Brain microvascular endothelial cell (primary cell): ENCODE measurements around the gene REN.

ENCODE experiments used
- DNase-seq: peaks from one replicate; pipeline ENCODE4 v3.0.0-alpha.2; 2020
- H3K27ac ChIP-seq: fragments of 250-450 bp; sonication (Bioruptor Pico); 2 replicates; pipeline ENCODE4 v1.5.1; 2020; ENCODE audit warnings: mild to moderate bottlenecking, moderate library complexity
- H3K27me3 ChIP-seq: fragments of 250-450 bp; sonication (Bioruptor Pico); replicated peaks from 2 replicates; pipeline ENCODE4 v1.5.1; 2020; ENCODE audit warnings: mild to moderate bottlenecking
- H3K36me3 ChIP-seq: fragments of 250-450 bp; sonication (Bioruptor Pico); replicated peaks from 2 replicates; pipeline ENCODE4 v1.5.1; 2020; ENCODE audit warnings: mild to moderate bottlenecking
- H3K4me3 ChIP-seq: 2 replicates; pipeline ENCODE4 v1.5.1; 2011; ENCODE audit warnings: low read depth, mild to moderate bottlenecking, control low read depth, low read length, moderate library complexity
- in situ Hi-C: cut with HindIII; loops from 2 replicates; pipeline ENCODE4 v1.10.0; 2017; ENCODE audit warnings: low sequenced_read_pairs, low pct_ligation_motif_present
- TF ChIP-seq, protein P1 (sequence below): IDR thresholded peaks from 2 replicates; pipeline ENCODE4 v1.5.1; 2011; ENCODE audit warnings: low read depth, mild to moderate bottlenecking, moderate library complexity, low read length, control low read depth, inconsistent platforms; ENCODE audit errors: missing control alignments

The REN gene

DNA sequence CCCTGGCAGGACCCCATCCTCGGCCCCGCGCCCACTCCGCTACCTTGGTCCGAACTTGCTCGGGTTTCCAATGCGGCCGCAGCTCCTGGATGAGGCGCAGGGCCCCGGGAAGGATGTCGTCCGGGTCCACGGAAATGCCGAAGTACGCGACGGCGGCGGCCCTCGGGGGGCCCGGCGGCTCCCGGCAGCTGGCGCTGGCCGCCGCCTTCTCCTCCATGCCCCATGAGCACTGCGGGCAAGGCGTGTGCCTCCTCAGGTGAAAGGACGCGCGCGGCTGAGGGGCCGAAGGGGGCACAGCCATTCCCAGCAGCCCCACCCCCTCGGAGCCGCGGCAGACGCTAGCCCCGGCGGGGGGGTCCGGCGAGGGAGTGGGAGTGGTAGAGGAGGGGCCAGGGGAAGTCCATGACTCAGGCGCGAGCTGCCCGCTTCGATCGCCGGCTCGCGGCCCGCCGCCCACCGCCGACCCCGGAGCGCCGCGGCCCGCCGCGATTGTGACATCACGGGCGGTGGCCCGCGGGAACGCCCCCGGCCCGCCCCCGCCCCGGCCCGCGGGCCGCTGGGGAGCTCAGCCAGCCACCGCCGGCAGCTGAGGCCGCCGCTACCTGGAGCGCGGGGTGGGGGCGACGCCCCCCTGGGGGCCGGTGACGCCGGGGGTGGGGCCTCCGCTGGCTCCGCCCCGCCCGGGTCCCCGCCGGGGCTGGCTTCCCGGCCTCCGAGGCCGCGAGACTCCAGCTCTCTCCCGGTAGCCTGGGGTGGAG, 14.4 kb downstream of the REN start, which contains the start of gene ETNK2:
Gene ETNK2 (minus strand): TSS at position 493 of the 758 bp plus-strand sequence. CDS start 192 bp downstream, at position 301.
- Histone ChIP-seq H3K27ac (no peak within 1 kb of the TSS), H3K27me3 (no peaks in the 10 kb centered on the region), H3K36me3 (no peaks in the 10 kb centered on the region), H3K4me3 (peak within 1 kb of the TSS; percentile 59)
- DNase-seq: no peak
- TF ChIP-seq, protein P1, sequence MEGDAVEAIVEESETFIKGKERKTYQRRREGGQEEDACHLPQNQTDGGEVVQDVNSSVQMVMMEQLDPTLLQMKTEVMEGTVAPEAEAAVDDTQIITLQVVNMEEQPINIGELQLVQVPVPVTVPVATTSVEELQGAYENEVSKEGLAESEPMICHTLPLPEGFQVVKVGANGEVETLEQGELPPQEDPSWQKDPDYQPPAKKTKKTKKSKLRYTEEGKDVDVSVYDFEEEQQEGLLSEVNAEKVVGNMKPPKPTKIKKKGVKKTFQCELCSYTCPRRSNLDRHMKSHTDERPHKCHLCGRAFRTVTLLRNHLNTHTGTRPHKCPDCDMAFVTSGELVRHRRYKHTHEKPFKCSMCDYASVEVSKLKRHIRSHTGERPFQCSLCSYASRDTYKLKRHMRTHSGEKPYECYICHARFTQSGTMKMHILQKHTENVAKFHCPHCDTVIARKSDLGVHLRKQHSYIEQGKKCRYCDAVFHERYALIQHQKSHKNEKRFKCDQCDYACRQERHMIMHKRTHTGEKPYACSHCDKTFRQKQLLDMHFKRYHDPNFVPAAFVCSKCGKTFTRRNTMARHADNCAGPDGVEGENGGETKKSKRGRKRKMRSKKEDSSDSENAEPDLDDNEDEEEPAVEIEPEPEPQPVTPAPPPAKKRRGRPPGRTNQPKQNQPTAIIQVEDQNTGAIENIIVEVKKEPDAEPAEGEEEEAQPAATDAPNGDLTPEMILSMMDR: no peak
- in situ Hi-C loops: loop anchor here (25.0 kb wide), 1 partner anchor 211 kb away; the partner anchor contains the start of gene PLEKHA6

- in situ Hi-C loops: loop anchor here (25.0 kb wide), 1 partner anchor 211 kb away; the partner anchor contains the start of gene PLEKHA6
- DNase-seq: no peak
- H3K36me3 ChIP-seq: no peaks in the 10 kb centered on the region
- TF ChIP-seq, protein P1: no peak
- peak overlapping the region; percentile 59 for H3K4me3 ChIP-seq
- H3K27me3 ChIP-seq: no peaks in the 10 kb centered on the region
- H3K27ac ChIP-seq: no peak overlapping the region
Observed at GRCh38 chr1:204150702-204151551, 15.2 kb downstream of the REN start.

GRCh38 chr1:204149635-204150565, 16.2 kb downstream of the REN start:
- in situ Hi-C loops: loop anchor here (25.0 kb wide), 2 partner anchors 212 to 288 kb away; partner anchors contain the start of genes PLEKHA6 and SNRPE
- TF ChIP-seq, protein P1: no peak
- no peak for DNase-seq
- Histone ChIP-seq H3K4me3 (no peak overlapping the region), H3K36me3 (no peaks in the 10 kb centered on the region), H3K27ac (no peak overlapping the region), H3K27me3 (no peaks in the 10 kb centered on the region)

DNA sequence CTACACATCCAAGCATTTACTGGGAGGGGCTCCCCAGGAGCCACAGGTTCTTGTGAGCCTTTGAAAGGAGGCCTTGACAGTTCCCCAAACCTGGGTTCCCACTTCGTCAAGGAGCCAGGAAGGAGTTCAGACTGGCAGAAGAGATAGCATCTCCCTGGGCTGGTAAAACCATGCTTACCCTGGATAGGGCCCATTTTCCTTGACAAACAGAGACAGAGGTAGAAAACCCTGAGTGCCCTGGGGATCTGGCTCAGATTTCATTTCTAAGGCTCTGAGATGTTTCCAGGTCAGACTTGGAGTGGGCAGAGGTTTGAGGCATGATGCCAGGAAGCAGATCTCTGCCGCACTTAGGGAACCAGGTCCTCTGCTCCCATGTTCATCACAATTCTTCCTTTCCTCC, 17.0 kb downstream of the REN start:
- TF ChIP-seq, protein P1: no peak
- in situ Hi-C loops: loop anchor here (25.0 kb wide), 1 partner anchor 287 kb away; the partner anchor contains the start of gene SNRPE
- H3K27ac ChIP-seq: no peak overlapping the region
- H3K4me3 ChIP-seq: no peak overlapping the region
- no peak for DNase-seq
- H3K36me3 ChIP-seq: no peaks in the 10 kb centered on the region
- H3K27me3 ChIP-seq: no peaks in the 10 kb centered on the region
